H9 (cell line): Measurements from ENCODE around the gene TTLL1. TPM values are rescaled to one million over a fixed set of nuclear protein-coding genes. Genes with fewer than 3 reads are reported as not detected.
A peak's percentile ranks its signal among the peaks of the same experiment; 100 is the strongest.

ENCODE experiments used
- DNase-seq: peaks from one replicate; pipeline ENCODE4 v3.0.0-alpha.2; 2017
- H2AFZ ChIP-seq: one replicate; pipeline ENCODE4 v1.6.1; 2013; ENCODE audit warnings: mild to moderate bottlenecking, low read length, control low read depth, moderate library complexity
- H2AK5ac ChIP-seq: 2 replicates; pipeline ENCODE4 v1.6.1; 2013; ENCODE audit warnings: low read length, control low read depth, mixed read lengths; ENCODE audit not compliant: insufficient read length
- H2BK120ac ChIP-seq: one replicate; pipeline ENCODE4 v1.6.1; 2013; ENCODE audit warnings: low read depth, mild to moderate bottlenecking, low read length, control low read depth, inconsistent platforms; ENCODE audit not compliant: poor library complexity, severe bottlenecking
- H2BK12ac ChIP-seq: 2 replicates; pipeline ENCODE4 v1.6.1; 2013; ENCODE audit warnings: low read length, control low read depth, mixed read lengths, low read depth; ENCODE audit not compliant: insufficient read length
- H2BK15ac ChIP-seq: 2 replicates; pipeline ENCODE4 v1.6.1; 2013; ENCODE audit warnings: low read depth, low read length, control low read depth
- H2BK20ac ChIP-seq: one replicate; pipeline ENCODE4 v1.6.1; 2013; ENCODE audit warnings: low read depth, mild to moderate bottlenecking, low read length, control low read depth, inconsistent platforms; ENCODE audit not compliant: poor library complexity, severe bottlenecking
- H2BK5ac ChIP-seq: 2 replicates; pipeline ENCODE4 v1.6.1; 2013; ENCODE audit warnings: low read length, control low read depth, mixed read lengths; ENCODE audit not compliant: insufficient read length
- H3K14ac ChIP-seq: 2 replicates; pipeline ENCODE4 v1.6.1; 2013; ENCODE audit warnings: low read length, control low read depth; ENCODE audit not compliant: insufficient read depth
- H3K18ac ChIP-seq: 2 replicates; pipeline ENCODE4 v1.6.1; 2013; ENCODE audit warnings: low read depth, mild to moderate bottlenecking, mixed read lengths, low read length, control low read depth; ENCODE audit not compliant: insufficient read length
- H3K23ac ChIP-seq: 2 replicates; pipeline ENCODE4 v1.6.1; 2013; ENCODE audit warnings: low read length, control low read depth, mixed read lengths, low read depth; ENCODE audit not compliant: insufficient read length
- H3K23me2 ChIP-seq: 2 replicates; pipeline ENCODE4 v1.6.1; 2013; ENCODE audit warnings: low read depth, mild to moderate bottlenecking, mixed read lengths, low read length, control low read depth; ENCODE audit not compliant: insufficient read length, poor library complexity, severe bottlenecking
- H3K27ac ChIP-seq: 2 replicates; pipeline ENCODE4 v1.5.1; 2013; ENCODE audit warnings: low read length, control low read depth, mixed read lengths, low read depth; ENCODE audit not compliant: insufficient read length
- H3K27me3 ChIP-seq: 2 replicates; pipeline ENCODE4 v1.6.1; 2013; ENCODE audit warnings: low read length, control low read depth, inconsistent platforms; ENCODE audit not compliant: insufficient read depth
- H3K4ac ChIP-seq: 2 replicates; pipeline ENCODE4 v1.6.1; 2013; ENCODE audit warnings: low read depth, mild to moderate bottlenecking, control low read depth, inconsistent platforms, low read length, moderate library complexity
- H3K4me1 ChIP-seq: 2 replicates; pipeline ENCODE4 v1.6.1; 2013; ENCODE audit warnings: low read length, control low read depth, inconsistent platforms; ENCODE audit not compliant: insufficient read depth
- H3K4me2 ChIP-seq: 2 replicates; pipeline ENCODE4 v1.6.1; 2013; ENCODE audit warnings: low read length, control low read depth, mixed read lengths; ENCODE audit not compliant: insufficient read length, insufficient read depth
- H3K56ac ChIP-seq: 2 replicates; pipeline ENCODE4 v1.6.1; 2013; ENCODE audit warnings: low read depth, mild to moderate bottlenecking, mixed read lengths, low read length, control low read depth; ENCODE audit not compliant: insufficient read length
- H3K79me1 ChIP-seq: 2 replicates; pipeline ENCODE4 v1.6.1; 2013; ENCODE audit warnings: low read depth, mild to moderate bottlenecking, moderate library complexity, low read length, control low read depth, inconsistent platforms; ENCODE audit not compliant: insufficient read depth, poor library complexity, severe bottlenecking
- H3K79me2 ChIP-seq: 2 replicates; pipeline ENCODE4 v1.6.1; 2013; ENCODE audit warnings: low read length, control low read depth, inconsistent platforms; ENCODE audit not compliant: insufficient read depth
- H3K9ac ChIP-seq: 2 replicates; pipeline ENCODE4 v1.6.1; 2013; ENCODE audit warnings: low read length, control low read depth, mixed read lengths; ENCODE audit not compliant: insufficient read length; ENCODE audit errors: extremely low read depth
- H3K9me3 ChIP-seq: one replicate; pipeline ENCODE4 v1.6.1; 2013; ENCODE audit warnings: low read depth, low read length, inconsistent platforms; ENCODE audit not compliant: control insufficient read depth
- H3T11ph ChIP-seq: one replicate; pipeline ENCODE4 v1.6.1; 2013; ENCODE audit warnings: mild to moderate bottlenecking, low read length, control low read depth, inconsistent platforms
- H4K20me1 ChIP-seq: one replicate; pipeline ENCODE4 v1.6.1; 2013; ENCODE audit not compliant: control insufficient read depth, insufficient read length, insufficient read depth
- H4K5ac ChIP-seq: 2 replicates; pipeline ENCODE4 v1.6.1; 2013; ENCODE audit warnings: low read depth, mild to moderate bottlenecking, mixed read lengths, low read length, control low read depth; ENCODE audit not compliant: insufficient read length
- H4K8ac ChIP-seq: replicated peaks from 2 replicates; pipeline ENCODE4 v1.6.1; 2013; ENCODE audit warnings: low read length, control low read depth, mixed read lengths, low read depth; ENCODE audit not compliant: insufficient read length
- H4K91ac ChIP-seq: 2 replicates; pipeline ENCODE4 v1.6.1; 2013; ENCODE audit warnings: low read depth, mild to moderate bottlenecking, moderate library complexity, mixed read lengths, low read length, control low read depth; ENCODE audit not compliant: insufficient read length
- H3K27ac Mint-ChIP-seq, 3 experiments: 2 replicates in 2 of 3; 3 replicates in 1 of 3; pipeline ENCODE4 v1.8.0; 2020 to 2021; ENCODE audit warnings: mixed read lengths in 3 of 3, mild to moderate bottlenecking in 1 of 3, moderate library complexity in 1 of 3
- H3K27me3 Mint-ChIP-seq: 2 replicates; pipeline ENCODE4 v1.8.0; 2021; ENCODE audit warnings: low read depth, mild to moderate bottlenecking, moderate library complexity, mixed read lengths
- H3K36me3 Mint-ChIP-seq, 3 experiments: 2 replicates in 2 of 3; 3 replicates in 1 of 3; pipeline ENCODE4 v1.8.0; 2020 to 2021; ENCODE audit warnings: low read depth in 3 of 3, mixed read lengths in 3 of 3; ENCODE audit not compliant: insufficient read depth in 1 of 3
- H3K4me1 Mint-ChIP-seq, 2 experiments: 2 replicates each; pipeline ENCODE4 v1.8.0; 2020; ENCODE audit warnings: mixed read lengths in 2 of 2
- H3K4me3 Mint-ChIP-seq, 2 experiments: 2 replicates in 1 of 2; 3 replicates in 1 of 2; pipeline ENCODE4 v1.8.0; 2020 to 2021; ENCODE audit warnings: mild to moderate bottlenecking in 2 of 2, mixed read lengths in 2 of 2, moderate library complexity in 1 of 2
- H3K9me3 Mint-ChIP-seq, 2 experiments: 2 replicates in 1 of 2; 3 replicates in 1 of 2; pipeline ENCODE4 v1.8.0; 2020; ENCODE audit warnings: mild to moderate bottlenecking in 2 of 2, mixed read lengths in 2 of 2, moderate library complexity in 1 of 2
- CTCF ChIP-seq: fragments of 200-600 bp; sonication (generic); conservative IDR thresholded peaks from 3 replicates; pipeline ENCODE4 v1.8.0; 2021; ENCODE audit warnings: antibody characterized with exemption, mild to moderate bottlenecking
- WGBS: extraction: QIAGEN DNeasy Blood & Tissue Kit; methylation state at CpG from one replicate; pipeline ENCODE4 v1.1.7; 2013; ENCODE audit warnings: missing lambda C conversion rate, low lambda C conversion rate, mixed read lengths; ENCODE audit not compliant: insufficient read length; ENCODE audit errors: extremely low coverage; 5-methylcytosine and 5-hydroxymethylcytosine counted together
- total RNA-seq: library from RNA; stranded (reverse); gene quantifications from 2 replicates; pipeline ENCODE4 v1.2.1, GENCODE V29; 2021

TTLL1 gene
- total RNA-seq, 1 experiment from 2014 or later: 4.1 TPM

GRCh38 chr22:42993651-42994275 is 95.4 kb downstream of the TTLL1 start:
- H3K4me1 ChIP-seq: peaks cover 11% of the 10 kb centered on the region

More at GRCh38 chr22:42993651-42994275, 95.4 kb downstream of the TTLL1 start:
- H3K23me2 ChIP-seq: no peaks in the 10 kb centered on the region
- H2AK5ac ChIP-seq: no peak overlapping the region
- Mint-ChIP-seq H3K27me3 (no peaks in the 10 kb centered on the region), H3K36me3 (peaks cover 2 to 11% (median 7%) of the 10 kb centered on the region in 3 experiments; a peak in 6 of 7 replicates), H3K9me3 (peaks cover 3 to 4% of the 10 kb centered on the region in 2 experiments), H3K4me3 (no peak overlapping the region), H3K27ac (0 out of 7 replicates have a peak overlapping the region, but pooled peaks of 1 of the 3 experiments have one; percentile 9), H3K4me1 (peaks cover 26 to 27% of the 10 kb centered on the region in 2 experiments)
- H2BK120ac ChIP-seq: no peak overlapping the region
- no peak overlapping the region for H3K56ac ChIP-seq
- H3K4me2 ChIP-seq: no peak overlapping the region
- no peak overlapping the region for H2AFZ ChIP-seq
- no peak overlapping the region for H3T11ph ChIP-seq
- no peak overlapping the region for H3K9ac ChIP-seq
- H3K27me3 ChIP-seq: no peaks in the 10 kb centered on the region
- no peak overlapping the region for H4K91ac ChIP-seq
- DNase-seq: no peak
- no peaks in the 10 kb centered on the region for H4K20me1 ChIP-seq
- H3K4ac ChIP-seq: no peak overlapping the region
- peaks cover 5% of the 10 kb centered on the region for H3K79me1 ChIP-seq
- no peak overlapping the region for H2BK12ac ChIP-seq
- no peak overlapping the region for H3K14ac ChIP-seq
- H3K18ac ChIP-seq: no peak overlapping the region
- H3K23ac ChIP-seq: no peak overlapping the region
- H2BK20ac ChIP-seq: no peak overlapping the region
- no peak overlapping the region for H2BK5ac ChIP-seq
- no CpG with 5 or more reads among the region's 12 CpGs for WGBS
- no peaks in the 10 kb centered on the region for H3K9me3 ChIP-seq
- TF ChIP-seq CTCF: no peak
- H4K8ac ChIP-seq: no peak overlapping the region
- H3K79me2 ChIP-seq: peaks cover 34% of the 10 kb centered on the region; the same call in 1 of the 2 replicates
- no peak overlapping the region for H2BK15ac ChIP-seq
- no peak overlapping the region for H4K5ac ChIP-seq
- H3K27ac ChIP-seq: no peak overlapping the region
